GM19238 (cell line): Measurements from ENCODE around the gene ARIH2.

Experiments
- DNase-seq: peaks from one replicate; pipeline ENCODE4 v3.0.0; 2011; ENCODE audit warnings: low spot score; ENCODE audit not compliant: insufficient read length

The ARIH2 gene

GRCh38 chr3:48928679-48929078 lies 10.0 kb downstream of the ARIH2 start:
- no peak for DNase-seq

GRCh38 chr3:48929358-48930035 lies 10.9 kb downstream of the ARIH2 start:
- no peak for DNase-seq

GRCh38 chr3:48930590-48930989 lies 11.9 kb downstream of the ARIH2 start:
- DNase-seq: no peak

GRCh38 chr3:48931944-48932580 lies 13.4 kb downstream of the ARIH2 start:
- no peak for DNase-seq

- no peak for DNase-seq
Measured at GRCh38 chr3:48934333-48934991, 15.8 kb downstream of the ARIH2 start.

- DNase-seq: no peak
Measured at GRCh38 chr3:48935530-48935929, 16.9 kb downstream of the ARIH2 start.

GRCh38 chr3:48938156-48938555 lies 19.5 kb downstream of the ARIH2 start:
- DNase-seq: no peak

- no peak for DNase-seq
Measured at GRCh38 chr3:48938689-48939088, 20.0 kb downstream of the ARIH2 start.

- DNase-seq: no peak
Measured at GRCh38 chr3:48945432-48945831, 26.8 kb downstream of the ARIH2 start.

- DNase-seq: no peak
Measured at GRCh38 chr3:48945891-48946549, 27.4 kb downstream of the ARIH2 start.

- no peak for DNase-seq
Measured at GRCh38 chr3:48949376-48949717, 30.7 kb downstream of the ARIH2 start.

- no peak for DNase-seq
Measured at GRCh38 chr3:48950051-48950450, 31.4 kb downstream of the ARIH2 start.

GRCh38 chr3:48951764-48952163 lies 33.1 kb downstream of the ARIH2 start:
- no peak for DNase-seq

- DNase-seq: no peak
Measured at GRCh38 chr3:48952510-48953118, 34.0 kb downstream of the ARIH2 start.

- DNase-seq: no peak
Measured at GRCh38 chr3:48957006-48957705, 38.5 kb downstream of the ARIH2 start.

- no peak for DNase-seq
Measured at GRCh38 chr3:48960841-48961413, 42.3 kb downstream of the ARIH2 start.

GRCh38 chr3:48962340-48962739 lies 43.7 kb downstream of the ARIH2 start:
- DNase-seq: no peak

- DNase-seq: no peak
Measured at GRCh38 chr3:48962939-48963338, 44.3 kb downstream of the ARIH2 start.

GRCh38 chr3:48963591-48963990 lies 44.9 kb downstream of the ARIH2 start:
- DNase-seq: no peak

- DNase-seq: no peak
Measured at GRCh38 chr3:48966367-48966766, 47.7 kb downstream of the ARIH2 start.

- DNase-seq: no peak
Measured at GRCh38 chr3:48966876-48967361, 48.3 kb downstream of the ARIH2 start.
